HEK293 (cell line): ENCODE data around the gene CCDC136.

Experiments
- CTCF ChIP-seq: fragments of 450-650 bp; formaldehyde crosslinking; IDR thresholded peaks from 2 replicates; pipeline ENCODE4 v1.5.1; 2016; ENCODE audit warnings: missing biosample characterization, missing genetic modification characterization
- HOXD13 ChIP-seq: sonication (generic); formaldehyde crosslinking; IDR thresholded peaks from 2 replicates; pipeline ENCODE4 v1.8.0; 2022; ENCODE audit warnings: missing genetic modification reagents, borderline replicate concordance
- ZNF274 ChIP-seq, 2 experiments: fragments of 200-500 bp in 1 of 2; fragments of 450-650 bp in 1 of 2; sonication (Bioruptor generic) in 1 of 2; formaldehyde crosslinking in 1 of 2; IDR thresholded peaks; 2 replicates each; pipeline versions ENCODE4 v1.5.1 to v1.6.1; 2014 to 2016; ENCODE audit warnings: borderline replicate concordance in 1 of 2, inconsistent platforms in 1 of 2, low read length in 1 of 2, missing biosample characterization in 1 of 2, missing genetic modification characterization in 1 of 2

- no peak for TF ChIP-seq HOXD13 (CRISPR knock-in tag)
- TF ChIP-seq CTCF (tag by site-specific recombination): no peak
- no peak for TF ChIP-seq ZNF274 (IDR thresholded peaks at IDR 0.05; ENCODE audit: low read length)
- no peak for TF ChIP-seq ZNF274 (tag by site-specific recombination; IDR thresholded peaks at IDR 0.05; ENCODE audit: borderline replicate concordance)
These were observed 56.8 kb downstream of the CCDC136 start for GRCh38 chr7:128848289-128849155.
